Liver (tissue), 9 donors: Measurements from ENCODE around the gene ABLIM3. TPM values are rescaled to one million over a fixed set of nuclear protein-coding genes. Genes with fewer than 3 reads are reported as not detected.
A peak's percentile ranks its signal among the peaks of the same experiment; 100 is the strongest.

ENCODE experiments used
- DNase-seq: peaks from one replicate; pipeline ENCODE4 v3.0.0-alpha.2; 2017; ENCODE audit warnings: low spot score
- H3K27ac ChIP-seq, 2 donors: one replicate each; pipeline ENCODE4 v1.7.0; 2013; ENCODE audit warnings: inconsistent platforms in 2 of 2, low read length in 2 of 2, control low read depth in 1 of 2, low read depth in 1 of 2, mild to moderate bottlenecking in 1 of 2
- H3K27me3 ChIP-seq, 4 donors: one replicate each; pipeline versions ENCODE4 v1.6.1 to v1.7.0; 2013; ENCODE audit warnings: low read length in 3 of 4, inconsistent platforms in 1 of 4, mild to moderate bottlenecking in 1 of 4, moderate library complexity in 1 of 4; ENCODE audit not compliant: control insufficient read depth in 4 of 4, insufficient read depth in 4 of 4
- H3K36me3 ChIP-seq, 4 donors: one replicate each; pipeline versions ENCODE4 v1.6.1 to v1.7.0; 2013; ENCODE audit warnings: low read length in 3 of 4, mild to moderate bottlenecking in 3 of 4, low read depth in 1 of 4, moderate library complexity in 1 of 4; ENCODE audit not compliant: control insufficient read depth in 4 of 4, insufficient read depth in 3 of 4
- H3K4me1 ChIP-seq, 4 donors: one replicate each; pipeline versions ENCODE4 v1.6.1 to v1.7.0; 2013; ENCODE audit warnings: low read length in 3 of 4, mild to moderate bottlenecking in 3 of 4, moderate library complexity in 1 of 4; ENCODE audit not compliant: control insufficient read depth in 4 of 4, insufficient read depth in 4 of 4
- H3K4me3 ChIP-seq, 3 donors: one replicate each; pipeline versions ENCODE4 v1.6.1 to v1.7.0; 2013; ENCODE audit warnings: low read length in 3 of 3, control low read depth in 1 of 3, low read depth in 1 of 3, mild to moderate bottlenecking in 1 of 3
- H3K9ac ChIP-seq, 2 donors: one replicate each; pipeline ENCODE4 v1.7.0; 2013; ENCODE audit warnings: low read length in 2 of 2, mild to moderate bottlenecking in 2 of 2, moderate library complexity in 2 of 2, control low read depth in 1 of 2, low read depth in 1 of 2
- H3K9me3 ChIP-seq, 4 donors: one replicate each; pipeline versions ENCODE4 v1.6.1 to v1.7.0; 2013; ENCODE audit warnings: low read length in 3 of 4; ENCODE audit not compliant: control insufficient read depth in 4 of 4
- CTCF ChIP-seq: fragments of 150-350 bp; IDR thresholded peaks from 2 replicates; pipeline ENCODE4 v1.5.1; 2017; ENCODE audit warnings: improper control_type of control experiment, low read depth, low read length; ENCODE audit not compliant: missing input control
- EGR1 ChIP-seq, 2 donors: IDR thresholded peaks; 2 replicates each; pipeline ENCODE4 v1.6.1; 2016 to 2018; ENCODE audit warnings: antibody characterized with exemption in 2 of 2, low read depth in 2 of 2
- FOXA1 ChIP-seq: IDR thresholded peaks from 2 replicates; pipeline ENCODE4 v1.6.1; 2016; ENCODE audit warnings: antibody characterized with exemption
- HNF4A ChIP-seq, 2 donors: conservative IDR thresholded peaks; 2 replicates each; pipeline ENCODE4 v1.6.1; 2016; ENCODE audit warnings: antibody characterized with exemption in 2 of 2, mild to moderate bottlenecking in 2 of 2
- HNF4G ChIP-seq: IDR thresholded peaks from 2 replicates; pipeline ENCODE4 v1.6.1; 2016; ENCODE audit warnings: antibody characterized with exemption
- JUND ChIP-seq, 2 donors: IDR thresholded peaks; 2 replicates each; pipeline ENCODE4 v1.6.1; 2016; ENCODE audit warnings: antibody characterized with exemption in 2 of 2
- NR2F2 ChIP-seq: IDR thresholded peaks from 2 replicates; pipeline ENCODE4 v1.6.1; 2016; ENCODE audit warnings: antibody characterized with exemption
- RXRA ChIP-seq, 2 donors: IDR thresholded peaks; 2 replicates each; pipeline ENCODE4 v1.6.1; 2017 to 2018; ENCODE audit warnings: antibody characterized with exemption in 2 of 2, mild to moderate bottlenecking in 1 of 2
- SP1 ChIP-seq: IDR thresholded peaks from 2 replicates; pipeline ENCODE4 v1.6.1; 2018; ENCODE audit warnings: antibody characterized with exemption, mild to moderate bottlenecking
- WGBS: extraction: QIAGEN DNeasy Blood & Tissue Kit; methylation state at CpG from one replicate; pipeline ENCODE4 v1.1.7; 2013; 5-methylcytosine and 5-hydroxymethylcytosine counted together
- polyA plus RNA-seq, 2 donors: library from polyadenylated mRNA; stranded (reverse) in 1 of 2; unstranded in 1 of 2; fragments of 200-250 nt in 1 of 2; fragments of >200 nt in 1 of 2; fragmentation: Nextera tagmentation in 1 of 2; extraction: Ambion mirVana in 1 of 2; gene quantifications; one replicate each; pipeline versions ENCODE4 v1.2.1 to v1.2.3, GENCODE V29; 2013 to 2015
- total RNA-seq, 2 donors: library from RNA; depleted of rRNA; stranded (reverse); fragments of >200 nt; gene quantifications; one replicate each; pipeline ENCODE4 v1.2.3, GENCODE V29; 2014
- TF ChIP-seq, protein P1 (sequence below): IDR thresholded peaks from 2 replicates; pipeline ENCODE4 v1.6.1; 2016; ENCODE audit warnings: antibody characterized with exemption
- TF ChIP-seq, protein P2 (sequence below): IDR thresholded peaks from 2 replicates; pipeline ENCODE4 v1.6.1; 2016; ENCODE audit warnings: antibody characterized with exemption
- donor health status: healthy.
- donor health status: healthy.
- donor health status: healthy.
- donor health status: healthy.
- donor health status: healthy.

The ABLIM3 gene
- total and polyA plus RNA-seq, 4 donors, result 6.8 to 131 (median 43.1) TPM

- TF ChIP-seq RXRA (IDR thresholded peaks at IDR 0.05) (no peak), CTCF (no peak), HNF4A (conservative IDR thresholded peaks at IDR 0.05) (no peak), FOXA1 (no peak), EGR1 (IDR thresholded peaks at IDR 0.05; ENCODE audit: low read depth in 2 of 2) (no peak), SP1 (no peak), JUND (IDR thresholded peaks at IDR 0.05) (no peak)
Observed at GRCh38 chr5:149277801-149278200, 136.5 kb downstream of the ABLIM3 start (continued).

DNA sequence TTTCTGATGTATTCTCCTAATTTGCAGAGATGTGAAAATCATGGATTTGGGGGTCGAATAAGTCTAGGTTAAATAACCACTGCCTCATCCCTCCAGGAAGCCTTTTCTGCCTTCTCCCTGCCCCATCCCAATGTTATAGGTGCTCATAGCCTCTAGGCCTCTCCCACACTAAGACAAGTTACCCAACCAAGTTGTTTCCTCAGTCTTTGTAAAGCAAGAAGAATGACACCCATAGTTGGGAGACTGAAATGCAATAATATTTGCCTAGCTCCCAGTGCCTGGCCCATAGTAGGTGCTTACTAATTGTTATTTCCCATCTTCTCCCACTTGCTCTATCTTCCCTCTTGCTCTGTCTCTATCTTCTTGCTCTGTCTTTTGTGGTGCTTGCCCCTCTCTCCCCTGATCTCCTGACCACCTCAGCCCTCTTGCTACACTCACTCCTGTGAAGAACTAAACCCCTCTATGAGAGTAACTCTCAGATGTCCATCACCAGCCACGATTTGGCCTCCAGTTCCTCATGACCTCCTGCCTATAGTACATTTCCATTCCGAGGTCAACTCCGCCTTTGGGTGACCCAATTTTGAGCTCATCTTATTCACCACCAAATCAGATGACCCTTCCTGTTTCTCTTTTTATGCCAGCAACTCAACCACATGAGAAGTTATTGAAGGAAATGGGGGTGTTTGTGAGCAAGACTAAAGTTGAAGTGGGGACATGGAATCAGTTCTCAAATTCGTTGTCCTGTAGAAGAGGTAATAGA is 137.3 kb downstream of the ABLIM3 start:
- TF ChIP-seq RXRA (IDR thresholded peaks at IDR 0.05), result peak in 1 of 2 donors; percentile 39
- no peak for TF ChIP-seq EGR1 (IDR thresholded peaks at IDR 0.05; ENCODE audit: low read depth in 2 of 2)
- no peak overlapping the region for H3K9ac ChIP-seq
- no peaks in the 10 kb centered on the region for H3K4me1 ChIP-seq
- H3K9me3 ChIP-seq, result no peaks in the 10 kb centered on the region
- no peaks in the 10 kb centered on the region for H3K27me3 ChIP-seq
- no peaks in the 10 kb centered on the region for H3K36me3 ChIP-seq
- no peak for DNase-seq
- no peak overlapping the region for H3K4me3 ChIP-seq
- peak overlapping the region in 1 of 2 donors; percentile 3 for H3K27ac ChIP-seq
- 70% methylated on average over 5 of the region's 5 CpGs for WGBS

DNA sequence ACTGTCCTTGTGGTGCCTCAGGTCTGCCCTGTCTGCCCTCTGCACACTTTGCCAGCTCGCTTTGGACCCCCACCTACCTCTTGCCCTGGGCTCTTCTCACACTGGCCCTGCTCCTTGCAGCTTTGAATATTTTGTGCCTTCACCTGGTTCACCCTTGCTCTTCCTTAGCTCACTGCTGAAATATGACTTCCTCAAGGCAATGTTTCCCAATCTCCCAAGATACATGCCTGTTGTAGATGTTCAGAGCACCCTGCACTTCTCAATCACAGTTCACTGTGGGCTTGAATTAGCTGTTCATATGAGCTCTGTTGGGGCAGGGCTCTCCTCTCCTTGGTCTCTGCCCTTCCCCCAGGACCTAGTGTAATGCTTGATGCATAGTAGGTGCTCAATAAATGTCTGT is 138.4 kb downstream of the ABLIM3 start:
- WGBS, result 79% methylated on average over 1 of the region's 1 CpG
- H3K4me3 ChIP-seq, result no peak overlapping the region
- H3K36me3 ChIP-seq, result no peaks in the 10 kb centered on the region
- H3K4me1 ChIP-seq, result no peaks in the 10 kb centered on the region
- TF ChIP-seq, protein P1, sequence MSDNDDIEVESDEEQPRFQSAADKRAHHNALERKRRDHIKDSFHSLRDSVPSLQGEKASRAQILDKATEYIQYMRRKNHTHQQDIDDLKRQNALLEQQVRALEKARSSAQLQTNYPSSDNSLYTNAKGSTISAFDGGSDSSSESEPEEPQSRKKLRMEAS, result no peak
- TF ChIP-seq NR2F2 (no peak), HNF4G (no peak), HNF4A (conservative IDR thresholded peaks at IDR 0.05) (no peak), CTCF (no peak), RXRA (IDR thresholded peaks at IDR 0.05) (no peak)
- TF ChIP-seq, protein P2, sequence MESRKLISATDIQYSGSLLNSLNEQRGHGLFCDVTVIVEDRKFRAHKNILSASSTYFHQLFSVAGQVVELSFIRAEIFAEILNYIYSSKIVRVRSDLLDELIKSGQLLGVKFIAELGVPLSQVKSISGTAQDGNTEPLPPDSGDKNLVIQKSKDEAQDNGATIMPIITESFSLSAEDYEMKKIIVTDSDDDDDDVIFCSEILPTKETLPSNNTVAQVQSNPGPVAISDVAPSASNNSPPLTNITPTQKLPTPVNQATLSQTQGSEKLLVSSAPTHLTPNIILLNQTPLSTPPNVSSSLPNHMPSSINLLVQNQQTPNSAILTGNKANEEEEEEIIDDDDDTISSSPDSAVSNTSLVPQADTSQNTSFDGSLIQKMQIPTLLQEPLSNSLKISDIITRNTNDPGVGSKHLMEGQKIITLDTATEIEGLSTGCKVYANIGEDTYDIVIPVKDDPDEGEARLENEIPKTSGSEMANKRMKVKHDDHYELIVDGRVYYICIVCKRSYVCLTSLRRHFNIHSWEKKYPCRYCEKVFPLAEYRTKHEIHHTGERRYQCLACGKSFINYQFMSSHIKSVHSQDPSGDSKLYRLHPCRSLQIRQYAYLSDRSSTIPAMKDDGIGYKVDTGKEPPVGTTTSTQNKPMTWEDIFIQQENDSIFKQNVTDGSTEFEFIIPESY, result no peak
- H3K9me3 ChIP-seq, result no peaks in the 10 kb centered on the region
- H3K27me3 ChIP-seq, result no peaks in the 10 kb centered on the region
- no peak overlapping the region for H3K9ac ChIP-seq
- no peak for DNase-seq
- H3K27ac ChIP-seq, result no peak overlapping the region
